ENCODE results near the gene MACROD2. TPM values are rescaled to one million over a fixed set of nuclear protein-coding genes. Genes with fewer than 3 reads are reported as not detected.

The MACROD2 gene
- total and polyA plus RNA-seq, 2 of the 4 experiments (the other 2 are of a cell fraction), result not detected

DNA sequence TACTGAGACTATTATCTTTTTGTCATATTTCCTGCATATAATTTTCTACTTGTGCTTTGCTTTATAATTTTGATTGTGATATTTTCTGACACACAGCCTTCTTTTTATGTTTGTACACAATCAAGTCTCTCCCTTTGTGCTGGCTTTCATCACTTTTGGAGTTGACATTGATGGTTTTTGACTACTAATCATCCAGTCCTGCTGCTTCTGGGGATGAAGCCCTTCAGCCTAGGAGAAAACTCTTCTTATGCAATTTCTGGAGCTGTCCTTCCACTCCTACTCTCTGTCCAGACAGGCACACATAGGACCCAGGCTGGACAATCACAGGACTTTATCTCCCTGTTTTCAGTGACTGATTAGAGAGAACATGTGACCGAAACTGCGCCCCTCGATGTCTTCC lies 2063.0 kb downstream of the MACROD2 start:
- H3K18ac ChIP-seq (ENCODE audit: low read depth, low read length), result no peak overlapping the region
- H4K20me1 ChIP-seq (ENCODE audit: insufficient read depth, low read length), result no peaks in the 10 kb centered on the region
- no peak overlapping the region for H3K14ac ChIP-seq (replicated peaks; ENCODE audit: low read depth, low read length)
- dilution Hi-C loops (cut with HindIII; ENCODE audit: low sequenced_read_pairs, unreplicated experiment) (no loop called here), in situ Hi-C loops (cut with MboI; ENCODE audit: low sequenced_read_pairs) (no loop called here), intact Hi-C loops (cut with micrococcal nuclease) (no loop called here)
- no peak overlapping the region for H4K91ac ChIP-seq (ENCODE audit: insufficient read depth, low read depth, low read length)
- CTCF ChIA-PET, result no interaction called here
- H3K9me1 ChIP-seq (ENCODE audit: insufficient read depth, low read length), result no peaks in the 10 kb centered on the region
- no peak overlapping the region for H2AK9ac ChIP-seq (replicated peaks; ENCODE audit: low read depth, low read length, poor library complexity)
- no peak overlapping the region for H3K4ac ChIP-seq (ENCODE audit: low read depth, low read length)
- no CpG with 5 or more reads among the region's 3 CpGs for WGBS, 2 experiments (ENCODE audit: extremely low coverage in 2 of 2, insufficient read length in 1 of 2)
- H2BK20ac ChIP-seq (ENCODE audit: low read depth, low read length), result no peak overlapping the region
- POLR2A ChIA-PET (ENCODE audit: unreplicated experiment), result no interaction called here
- peaks cover 9% of the 10 kb centered on the region for H3K9me3 ChIP-seq (ENCODE audit: control insufficient read depth, insufficient read depth, low read length)
- ATAC-seq (ENCODE audit: low read depth) (no peak), DNase-seq (no peak)
- H3K4me2 ChIP-seq (ENCODE audit: low read depth, low read length), result no peak overlapping the region
- H3K4me1 ChIP-seq (ENCODE audit: control insufficient read depth, insufficient read depth, low read length), result no peaks in the 10 kb centered on the region
- H3K23ac ChIP-seq (ENCODE audit: low read depth, low read length), result no peak overlapping the region
- H3K27ac ChIP-seq (ENCODE audit: insufficient read depth, low read length), result no peak overlapping the region
- H3K36me3 ChIP-seq (ENCODE audit: control insufficient read depth, insufficient read depth, low read length), result no peaks in the 10 kb centered on the region
- H2AFZ ChIP-seq (replicated peaks; ENCODE audit: low read length, poor library complexity), result no peak overlapping the region
- no peak overlapping the region for H2BK5ac ChIP-seq (ENCODE audit: low read depth, low read length, poor library complexity, severe bottlenecking)
- H3K27me3 ChIP-seq (ENCODE audit: control insufficient read depth, insufficient read depth, low read length), result no peaks in the 10 kb centered on the region
- H3K4me3 ChIP-seq (ENCODE audit: insufficient read depth, low read depth, low read length), result no peak overlapping the region
- H2AK5ac ChIP-seq (ENCODE audit: low read depth, low read length), result no peak overlapping the region
- no peak overlapping the region for H4K8ac ChIP-seq (ENCODE audit: low read depth in 2 of 2, low read length in 2 of 2)
- H2BK15ac ChIP-seq (ENCODE audit: low read depth, low read length), result no peak overlapping the region
- no peak for TF ChIP-seq SMC3 (IDR thresholded peaks at IDR 0.05; ENCODE audit: low read depth, low read length)
- no peak for TF ChIP-seq FOS (IDR thresholded peaks at IDR 0.05; ENCODE audit: low read depth, low read length)
- no peak for TF ChIP-seq RFX5 (IDR thresholded peaks at IDR 0.05; ENCODE audit: low read depth, low read length)
- no peak for TF ChIP-seq MAFK (IDR thresholded peaks at IDR 0.05; ENCODE audit: low read depth, low read length)
- no peak for TF ChIP-seq MXI1 (IDR thresholded peaks at IDR 0.05; ENCODE audit: borderline replicate concordance, low read depth, low read length)
- TF ChIP-seq RCOR1 (IDR thresholded peaks at IDR 0.05; ENCODE audit: insufficient replicate concordance, low read length), result no peak
- TF ChIP-seq, protein P1, sequence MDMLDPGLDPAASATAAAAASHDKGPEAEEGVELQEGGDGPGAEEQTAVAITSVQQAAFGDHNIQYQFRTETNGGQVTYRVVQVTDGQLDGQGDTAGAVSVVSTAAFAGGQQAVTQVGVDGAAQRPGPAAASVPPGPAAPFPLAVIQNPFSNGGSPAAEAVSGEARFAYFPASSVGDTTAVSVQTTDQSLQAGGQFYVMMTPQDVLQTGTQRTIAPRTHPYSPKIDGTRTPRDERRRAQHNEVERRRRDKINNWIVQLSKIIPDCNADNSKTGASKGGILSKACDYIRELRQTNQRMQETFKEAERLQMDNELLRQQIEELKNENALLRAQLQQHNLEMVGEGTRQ (IDR thresholded peaks at IDR 0.05; ENCODE audit: low read depth, low read length), result no peak
- TF ChIP-seq MAZ (IDR thresholded peaks at IDR 0.05; ENCODE audit: borderline replicate concordance, low read depth, low read length), result no peak
- TF ChIP-seq, protein P2, sequence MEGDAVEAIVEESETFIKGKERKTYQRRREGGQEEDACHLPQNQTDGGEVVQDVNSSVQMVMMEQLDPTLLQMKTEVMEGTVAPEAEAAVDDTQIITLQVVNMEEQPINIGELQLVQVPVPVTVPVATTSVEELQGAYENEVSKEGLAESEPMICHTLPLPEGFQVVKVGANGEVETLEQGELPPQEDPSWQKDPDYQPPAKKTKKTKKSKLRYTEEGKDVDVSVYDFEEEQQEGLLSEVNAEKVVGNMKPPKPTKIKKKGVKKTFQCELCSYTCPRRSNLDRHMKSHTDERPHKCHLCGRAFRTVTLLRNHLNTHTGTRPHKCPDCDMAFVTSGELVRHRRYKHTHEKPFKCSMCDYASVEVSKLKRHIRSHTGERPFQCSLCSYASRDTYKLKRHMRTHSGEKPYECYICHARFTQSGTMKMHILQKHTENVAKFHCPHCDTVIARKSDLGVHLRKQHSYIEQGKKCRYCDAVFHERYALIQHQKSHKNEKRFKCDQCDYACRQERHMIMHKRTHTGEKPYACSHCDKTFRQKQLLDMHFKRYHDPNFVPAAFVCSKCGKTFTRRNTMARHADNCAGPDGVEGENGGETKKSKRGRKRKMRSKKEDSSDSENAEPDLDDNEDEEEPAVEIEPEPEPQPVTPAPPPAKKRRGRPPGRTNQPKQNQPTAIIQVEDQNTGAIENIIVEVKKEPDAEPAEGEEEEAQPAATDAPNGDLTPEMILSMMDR (conservative IDR thresholded peaks at IDR 0.05; ENCODE audit: low read depth, low read length), result no peak
- no peak for TF ChIP-seq CHD1 (IDR thresholded peaks at IDR 0.05; ENCODE audit: low read depth, low read length)
- TF ChIP-seq BHLHE40 (IDR thresholded peaks at IDR 0.05; ENCODE audit: low read depth, low read length), result no peak
- TF ChIP-seq POLR2A (IDR thresholded peaks at IDR 0.05; ENCODE audit: low read depth, low read length), result no peak
- TF ChIP-seq, protein P3, sequence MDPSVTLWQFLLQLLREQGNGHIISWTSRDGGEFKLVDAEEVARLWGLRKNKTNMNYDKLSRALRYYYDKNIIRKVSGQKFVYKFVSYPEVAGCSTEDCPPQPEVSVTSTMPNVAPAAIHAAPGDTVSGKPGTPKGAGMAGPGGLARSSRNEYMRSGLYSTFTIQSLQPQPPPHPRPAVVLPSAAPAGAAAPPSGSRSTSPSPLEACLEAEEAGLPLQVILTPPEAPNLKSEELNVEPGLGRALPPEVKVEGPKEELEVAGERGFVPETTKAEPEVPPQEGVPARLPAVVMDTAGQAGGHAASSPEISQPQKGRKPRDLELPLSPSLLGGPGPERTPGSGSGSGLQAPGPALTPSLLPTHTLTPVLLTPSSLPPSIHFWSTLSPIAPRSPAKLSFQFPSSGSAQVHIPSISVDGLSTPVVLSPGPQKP (IDR thresholded peaks at IDR 0.05; ENCODE audit: borderline replicate concordance, low read depth, low read length), result no peak
- no peak overlapping the region for H3K56ac ChIP-seq (ENCODE audit: extremely low read depth, insufficient read depth, low read length)
- H3K79me1 ChIP-seq (ENCODE audit: low read depth in 1 of 2, low read length in 2 of 2), result no peaks in the 10 kb centered on the region
- H2BK120ac ChIP-seq (ENCODE audit: low read depth, low read length), result no peak overlapping the region
- no TSS peak for BruUV-seq (replicated peaks)
- H4K5ac ChIP-seq (ENCODE audit: low read depth, low read length), result no peak overlapping the region
- no peak overlapping the region for H3K9ac ChIP-seq (ENCODE audit: low read depth, low read length)

All from IMR-90 (cell line).